ENCODE measurements around the gene HGS.

The HGS gene

GRCh38 chr17:81682565-81683207 is 1.1 kb upstream of the HGS start:
- no peak for TF ChIP-seq POLR2AphosphoS5 (IDR thresholded peaks at IDR 0.05; ENCODE audit: low read depth)
- TF ChIP-seq GABPA (IDR thresholded peaks at IDR 0.05; ENCODE audit: low read depth): no peak
- TF ChIP-seq REST (IDR thresholded peaks at IDR 0.05; ENCODE audit: insufficient replicate concordance, low read depth): no peak
- TF ChIP-seq CTCF (IDR thresholded peaks at IDR 0.05; ENCODE audit: insufficient read depth, low read length): no peak
- TF ChIP-seq SPI1 (IDR thresholded peaks at IDR 0.05; ENCODE audit: borderline replicate concordance, low read depth): no peak
- H3K27ac ChIP-seq (replicated peaks): peak overlapping the region; percentile 84
- H3K27me3 ChIP-seq (ENCODE audit: insufficient read depth, poor library complexity, severe bottlenecking): no peaks in the 10 kb centered on the region
- DNase-seq (ENCODE audit: low read depth in 1 of 2, low spot score in 1 of 2): no peak
- H3K4me3 ChIP-seq (replicated peaks; ENCODE audit: insufficient read depth, low read length): peak overlapping the region; percentile 97

GRCh38 chr17:81683208-81683583 is 615 bp upstream of the HGS start:
- DNase-seq (ENCODE audit: low read depth in 1 of 2, low spot score in 1 of 2): no peak
- Histone ChIP-seq H3K27ac (replicated peaks) (peak overlapping the region; percentile 84), H3K27me3 (ENCODE audit: insufficient read depth, poor library complexity, severe bottlenecking) (no peaks in the 10 kb centered on the region), H3K4me3 (replicated peaks; ENCODE audit: insufficient read depth, low read length) (peak overlapping the region; percentile 97)
- TF ChIP-seq SPI1 (IDR thresholded peaks at IDR 0.05; ENCODE audit: borderline replicate concordance, low read depth): peak; percentile 58; the same call in 1 of the 2 replicates
- no peak for TF ChIP-seq CTCF (IDR thresholded peaks at IDR 0.05; ENCODE audit: insufficient read depth, low read length)
- no peak for TF ChIP-seq POLR2AphosphoS5 (IDR thresholded peaks at IDR 0.05; ENCODE audit: low read depth)
- no peak for TF ChIP-seq REST (IDR thresholded peaks at IDR 0.05; ENCODE audit: insufficient replicate concordance, low read depth)
- no peak for TF ChIP-seq GABPA (IDR thresholded peaks at IDR 0.05; ENCODE audit: low read depth)

GRCh38 chr17:81684442-81684911 is 666 bp downstream of the HGS start:
- Histone ChIP-seq H3K27me3 (ENCODE audit: insufficient read depth, poor library complexity, severe bottlenecking) (no peaks in the 10 kb centered on the region), H3K4me3 (replicated peaks; ENCODE audit: insufficient read depth, low read length) (peak overlapping the region; percentile 75), H3K27ac (replicated peaks) (peak overlapping the region; percentile 84)
- TF ChIP-seq REST (IDR thresholded peaks at IDR 0.05; ENCODE audit: insufficient replicate concordance, low read depth) (no peak), SPI1 (IDR thresholded peaks at IDR 0.05; ENCODE audit: borderline replicate concordance, low read depth) (no peak), POLR2AphosphoS5 (IDR thresholded peaks at IDR 0.05; ENCODE audit: low read depth) (no peak), GABPA (IDR thresholded peaks at IDR 0.05; ENCODE audit: low read depth) (no peak), CTCF (IDR thresholded peaks at IDR 0.05; ENCODE audit: insufficient read depth, low read length) (no peak)
- DNase-seq (ENCODE audit: low read depth in 1 of 2, low spot score in 1 of 2): no peak
